HG03378 (cell line): Measurements from ENCODE around the gene METAP1D.
"Not testable (repeated sequence)": the region's sequence is repeated elsewhere in the genome, so short reads cannot be mapped to it uniquely, and the experiment has no call there.

Source experiments
- ATAC-seq: cut with Tn5 transposase; IDR thresholded peaks from one replicate; pipeline ENCODE4 v1.9.1; 2021; ENCODE audit warnings: mild to moderate bottlenecking, moderate library complexity; ENCODE audit not compliant: unreplicated experiment

The METAP1D gene

GRCh38 chr2:172047566-172048507 lies 48.1 kb downstream of the METAP1D start:
- ATAC-seq, result no peak

- no peak for ATAC-seq
Observed at GRCh38 chr2:172048508-172049503, 49.1 kb downstream of the METAP1D start.

- ATAC-seq, result no peak
Observed at GRCh38 chr2:172049567-172050120, 49.9 kb downstream of the METAP1D start.

GRCh38 chr2:172050479-172051125 lies 50.8 kb downstream of the METAP1D start:
- ATAC-seq, result no peak

GRCh38 chr2:172052000-172052983 lies 52.5 kb downstream of the METAP1D start:
- no peak for ATAC-seq

GRCh38 chr2:172053486-172053885 lies 53.7 kb downstream of the METAP1D start:
- ATAC-seq, result no peak

- no peak for ATAC-seq
Observed at GRCh38 chr2:172056293-172056692, 56.5 kb downstream of the METAP1D start.

- no peak for ATAC-seq
Observed at GRCh38 chr2:172058660-172059059, 58.9 kb downstream of the METAP1D start.

GRCh38 chr2:172060118-172060517 lies 60.4 kb downstream of the METAP1D start:
- ATAC-seq, result not testable (repeated sequence)

GRCh38 chr2:172062402-172063004 lies 62.8 kb downstream of the METAP1D start:
- no peak for ATAC-seq

GRCh38 chr2:172063446-172063845 lies 63.7 kb downstream of the METAP1D start:
- ATAC-seq, result no peak

- no peak for ATAC-seq
Observed at GRCh38 chr2:172065111-172065510, 65.4 kb downstream of the METAP1D start.

- ATAC-seq, result no peak
Observed at GRCh38 chr2:172066394-172066886, 66.7 kb downstream of the METAP1D start.

GRCh38 chr2:172067905-172068304 lies 68.2 kb downstream of the METAP1D start:
- ATAC-seq, result not testable (repeated sequence)

GRCh38 chr2:172070936-172071335 lies 71.2 kb downstream of the METAP1D start:
- no peak for ATAC-seq

- no peak for ATAC-seq
Observed at GRCh38 chr2:172072303-172072702, 72.5 kb downstream of the METAP1D start.

GRCh38 chr2:172072706-172073105 lies 73.0 kb downstream of the METAP1D start:
- no peak for ATAC-seq

GRCh38 chr2:172073518-172073917 lies 73.8 kb downstream of the METAP1D start:
- ATAC-seq, result no peak

- ATAC-seq, result no peak
Observed at GRCh38 chr2:172074254-172074653, 74.5 kb downstream of the METAP1D start.
